ENCODE results near the gene PARD3.

PARD3 gene

DNA sequence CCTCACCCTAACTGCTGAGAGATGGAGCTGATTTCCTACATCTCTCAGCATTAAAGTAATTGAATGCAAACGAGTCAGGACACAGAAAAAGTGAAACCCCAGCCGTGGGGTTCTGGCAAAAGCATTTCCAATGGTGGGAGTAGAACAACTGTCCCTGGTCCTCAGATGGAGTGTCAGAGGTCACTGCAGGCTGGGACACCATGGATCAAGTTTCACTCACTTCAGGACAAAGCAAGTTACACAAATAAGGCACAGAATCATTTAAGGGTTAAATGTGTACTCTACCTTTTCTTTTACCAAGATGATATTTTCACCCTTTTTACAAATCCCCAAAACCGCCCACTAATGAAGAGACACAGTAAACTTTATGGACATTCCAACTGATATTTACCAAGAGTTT, 607.8 kb downstream of the PARD3 start:
- in situ Hi-C loops (cut with MboI; ENCODE audit: low sequenced_read_pairs) = no loop called here

GRCh38 chr10:34206935-34207268, 608.2 kb downstream of the PARD3 start:
- in situ Hi-C loops (cut with MboI; ENCODE audit: low sequenced_read_pairs) = no loop called here

GRCh38 chr10:34206078-34206934, 608.8 kb downstream of the PARD3 start:
- in situ Hi-C loops (cut with MboI; ENCODE audit: low sequenced_read_pairs) = no loop called here

- in situ Hi-C loops (cut with MboI; ENCODE audit: low sequenced_read_pairs) = no loop called here
Measured at GRCh38 chr10:34205452-34205851, 609.6 kb downstream of the PARD3 start.

DNA sequence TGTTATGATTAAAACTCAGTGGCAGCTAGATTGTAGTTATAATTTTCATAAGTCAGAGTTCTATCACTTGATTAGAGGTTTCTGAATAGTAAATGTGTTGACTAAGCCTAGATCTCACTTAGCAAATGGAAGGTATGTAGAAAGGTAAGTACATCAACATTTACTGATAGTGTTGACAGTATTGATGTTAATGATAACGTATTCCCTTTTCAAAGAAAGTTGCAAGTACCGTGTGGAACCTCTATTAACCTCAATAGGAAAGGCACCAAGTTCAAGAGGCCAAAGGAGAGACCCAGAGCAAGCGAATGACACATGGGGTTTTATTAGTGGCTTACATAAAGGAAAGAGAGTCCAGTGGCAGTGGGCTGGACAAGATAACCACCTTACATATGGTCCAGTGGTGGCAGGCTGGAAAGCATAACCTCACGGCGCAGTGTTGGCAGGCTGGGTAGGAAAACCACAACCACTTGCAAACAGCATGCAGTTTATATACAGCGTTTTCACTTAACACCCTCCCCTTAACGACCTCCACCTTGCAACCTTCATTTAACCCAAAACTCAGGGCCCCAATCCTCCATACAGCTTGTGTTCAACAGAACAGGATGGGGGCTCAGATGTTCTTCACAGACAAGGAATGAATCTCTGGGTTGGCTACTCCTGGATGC, 611.0 kb downstream of the PARD3 start:
- in situ Hi-C loops (cut with MboI; ENCODE audit: low sequenced_read_pairs) = no loop called here

GRCh38 chr10:34200355-34200901, 614.7 kb downstream of the PARD3 start:
- in situ Hi-C loops (cut with MboI; ENCODE audit: low sequenced_read_pairs) = no loop called here

- in situ Hi-C loops (cut with MboI; ENCODE audit: low sequenced_read_pairs) = no loop called here
Measured at GRCh38 chr10:34198953-34199352, 616.1 kb downstream of the PARD3 start.

DNA sequence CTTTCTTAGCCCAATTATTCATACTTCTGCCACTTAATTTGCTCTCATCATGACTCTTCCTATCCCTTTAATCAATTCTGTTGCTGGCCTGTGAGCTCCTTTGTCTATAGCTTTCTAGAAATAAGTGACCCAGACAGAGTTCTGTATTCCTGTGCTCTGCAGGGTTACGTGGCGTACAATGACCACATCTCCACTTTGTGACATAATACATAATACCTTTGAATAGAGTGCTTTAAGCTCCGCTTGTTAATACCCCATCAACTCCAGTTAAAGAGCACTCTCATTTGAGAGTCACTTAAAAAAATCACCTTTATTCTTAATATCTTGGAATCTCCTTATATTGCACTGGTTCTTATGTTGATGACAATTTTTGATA, 619.0 kb downstream of the PARD3 start:
- in situ Hi-C loops (cut with MboI; ENCODE audit: low sequenced_read_pairs) = no loop called here

- in situ Hi-C loops (cut with MboI; ENCODE audit: low sequenced_read_pairs) = no loop called here
Measured at GRCh38 chr10:34195364-34196057, 619.6 kb downstream of the PARD3 start.

DNA sequence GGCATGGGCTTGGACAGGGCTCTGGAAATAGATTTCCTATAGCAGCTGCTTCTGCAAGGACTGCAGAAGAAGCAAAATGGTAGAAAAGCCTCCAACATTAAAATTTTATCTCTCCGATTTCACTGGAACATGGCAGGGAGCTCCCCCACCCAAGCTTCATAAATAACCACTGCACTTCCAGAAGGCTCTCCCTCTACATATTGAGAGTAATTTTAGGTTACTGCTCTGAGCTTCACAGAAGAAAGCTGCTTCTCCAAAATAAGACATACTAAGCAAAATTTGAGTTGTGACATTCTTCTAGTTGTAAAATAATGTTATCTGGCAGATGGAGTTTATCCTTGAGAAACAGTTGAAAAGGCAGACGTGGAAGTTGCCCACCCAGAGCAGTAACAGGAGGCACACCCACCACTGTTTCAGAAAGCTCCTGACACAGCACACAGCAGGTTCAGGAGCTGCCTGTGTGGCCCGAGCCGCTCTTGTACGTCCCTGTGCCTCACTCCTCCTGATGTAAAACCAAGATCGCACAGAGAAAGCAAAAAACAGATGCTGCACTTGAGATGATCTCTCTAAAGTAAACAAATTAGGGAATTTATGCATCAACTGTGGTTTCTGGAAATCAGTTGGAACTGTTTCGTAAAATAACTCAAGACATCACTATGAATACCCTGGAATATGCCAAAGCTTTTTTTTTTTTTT, 621.0 kb downstream of the PARD3 start:
- in situ Hi-C loops (cut with MboI; ENCODE audit: low sequenced_read_pairs) = no loop called here

DNA sequence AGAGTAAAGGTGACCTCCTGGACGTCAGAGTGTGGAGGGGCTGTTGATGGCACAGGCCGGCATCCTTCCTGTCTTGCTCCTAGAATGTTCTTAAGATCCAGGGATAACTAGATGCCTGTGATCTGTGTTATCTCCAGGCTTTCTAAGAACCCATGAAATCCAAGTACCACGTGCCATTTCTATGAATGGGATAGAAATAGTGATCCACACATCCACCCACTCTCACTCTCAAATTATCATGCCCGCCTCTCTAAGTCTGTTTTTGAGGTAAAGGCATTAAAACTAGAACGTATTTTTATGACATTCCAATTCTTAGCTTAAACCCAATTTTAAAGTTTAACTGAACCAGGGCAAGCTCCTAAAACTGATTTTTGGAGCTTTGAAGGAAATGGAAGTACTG, 622.5 kb downstream of the PARD3 start:
- in situ Hi-C loops (cut with MboI; ENCODE audit: low sequenced_read_pairs) = no loop called here

GRCh38 chr10:34191406-34191805, 623.7 kb downstream of the PARD3 start:
- in situ Hi-C loops (cut with MboI; ENCODE audit: low sequenced_read_pairs) = no loop called here

GRCh38 chr10:34190580-34190979, 624.5 kb downstream of the PARD3 start:
- in situ Hi-C loops (cut with MboI; ENCODE audit: low sequenced_read_pairs) = no loop called here

GRCh38 chr10:34189830-34190229, 625.3 kb downstream of the PARD3 start:
- in situ Hi-C loops (cut with MboI; ENCODE audit: low sequenced_read_pairs) = no loop called here

- in situ Hi-C loops (cut with MboI; ENCODE audit: low sequenced_read_pairs) = no loop called here
Measured at GRCh38 chr10:34188221-34188620, 626.9 kb downstream of the PARD3 start.

- in situ Hi-C loops (cut with MboI; ENCODE audit: low sequenced_read_pairs) = no loop called here
Measured at GRCh38 chr10:34187201-34187600, 627.9 kb downstream of the PARD3 start.

- in situ Hi-C loops (cut with MboI; ENCODE audit: low sequenced_read_pairs) = no loop called here
Measured at GRCh38 chr10:34186745-34187144, 628.4 kb downstream of the PARD3 start.

DNA sequence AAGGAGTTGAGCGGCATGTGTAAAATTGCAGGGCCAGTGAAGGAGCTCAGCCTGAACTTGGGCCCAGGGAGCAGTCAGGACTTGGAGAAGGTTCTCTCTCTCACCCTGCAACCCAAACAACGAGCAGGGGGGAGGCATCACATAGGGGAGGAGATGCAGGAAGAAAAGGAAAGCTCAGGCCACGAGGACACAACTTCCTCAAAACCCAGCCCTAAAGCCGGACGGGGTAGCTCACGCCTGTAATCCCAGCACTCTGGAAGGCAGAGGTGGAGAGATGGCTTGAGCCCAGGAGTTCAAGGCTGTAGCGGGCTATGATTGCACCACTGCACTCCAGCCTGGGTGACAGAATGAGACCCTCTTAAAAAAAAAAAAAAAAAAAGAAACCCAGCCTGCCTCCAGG, 629.1 kb downstream of the PARD3 start:
- in situ Hi-C loops (cut with MboI; ENCODE audit: low sequenced_read_pairs) = no loop called here

- in situ Hi-C loops (cut with MboI; ENCODE audit: low sequenced_read_pairs) = no loop called here
Measured at GRCh38 chr10:34184939-34185386, 630.1 kb downstream of the PARD3 start.

DNA sequence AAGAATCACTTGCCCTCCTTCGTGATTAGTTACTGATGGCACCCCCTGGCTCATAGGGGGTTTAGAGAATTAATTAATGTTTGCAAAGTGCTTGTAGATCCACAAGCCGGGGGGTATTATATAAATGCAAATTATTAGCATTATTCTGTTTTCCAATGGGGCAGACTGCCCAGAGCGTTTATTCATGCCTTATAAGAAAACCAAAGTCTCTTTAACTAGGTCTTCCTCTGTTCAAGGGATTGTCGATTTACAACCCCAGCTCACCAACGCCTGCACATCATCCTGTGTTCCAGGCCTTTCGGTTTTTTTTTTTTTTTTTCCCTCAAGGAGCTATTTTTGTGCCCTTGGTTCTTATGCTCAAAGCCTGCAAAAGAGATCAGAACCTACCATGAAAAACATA, 630.7 kb downstream of the PARD3 start:
- in situ Hi-C loops (cut with MboI; ENCODE audit: low sequenced_read_pairs) = no loop called here
